WTC11 (cell line): Measurements from ENCODE around the gene TMEM114. TPM values are rescaled to one million over a fixed set of nuclear protein-coding genes. Genes with fewer than 3 reads are reported as not detected.

Experiments used
- ATAC-seq: fragments of 200-7000 bp; cut with Tn5 transposase; 2 replicates; pipeline ENCODE4 v1.10.0; 2021; ENCODE audit warnings: mild to moderate bottlenecking, moderate library complexity
- CTCF ChIA-PET: fragments of 300-600 bp; sonication (Branson Sonifier 250); formaldehyde crosslinking; loops from one replicate; lab custom pipeline; 2021; ENCODE audit warnings: antibody characterized with exemption; lab: Charles Lee
- POLR2A ChIA-PET: fragments of 350-600 bp; sonication (Branson Sonifier 250); formaldehyde crosslinking; loops from one replicate; lab custom pipeline; 2021; ENCODE audit warnings: antibody characterized with exemption; lab: Charles Lee
- DNase-seq: peaks from one replicate; pipeline ENCODE4 v3.0.0; 2021; ENCODE audit warnings: low spot score
- H3K27ac Mint-ChIP-seq: 2 replicates; pipeline ENCODE4 v1.8.0; 2021; ENCODE audit warnings: mixed read lengths
- H3K27me3 Mint-ChIP-seq: 2 replicates; pipeline ENCODE4 v1.8.0; 2021; ENCODE audit warnings: low read depth, mild to moderate bottlenecking, moderate library complexity, mixed read lengths
- H3K36me3 Mint-ChIP-seq: 2 replicates; pipeline ENCODE4 v1.8.0; 2021; ENCODE audit warnings: mixed read lengths
- H3K4me1 Mint-ChIP-seq: 2 replicates; pipeline ENCODE4 v1.8.0; 2022; ENCODE audit warnings: mixed read lengths
- H3K4me3 Mint-ChIP-seq: 2 replicates; pipeline ENCODE4 v1.8.0; 2021; ENCODE audit warnings: mild to moderate bottlenecking, moderate library complexity, mixed read lengths
- H3K9me3 Mint-ChIP-seq: 2 replicates; pipeline ENCODE4 v1.8.0; 2021; ENCODE audit warnings: mixed read lengths
- CREM ChIP-seq: sonication (generic); formaldehyde crosslinking; IDR thresholded peaks from 2 replicates; pipeline ENCODE4 v1.8.1; 2022; ENCODE audit warnings: mild to moderate bottlenecking, missing genetic modification reagents, moderate library complexity
- EMX1 ChIP-seq: fragments of 250-450 bp; sonication (Bioruptor Pico); IDR thresholded peaks from 2 replicates; pipeline ENCODE4 v1.8.0; 2021; ENCODE audit warnings: mild to moderate bottlenecking
- ERG ChIP-seq: fragments of 250-450 bp; sonication (Bioruptor Pico); IDR thresholded peaks from 2 replicates; pipeline ENCODE4 v1.8.0; 2021; ENCODE audit warnings: mild to moderate bottlenecking
- ESRRA ChIP-seq: sonication (generic); formaldehyde crosslinking; IDR thresholded peaks from 2 replicates; pipeline ENCODE4 v1.8.1; 2022; ENCODE audit warnings: mild to moderate bottlenecking, missing genetic modification reagents, borderline replicate concordance
- HMGA2 ChIP-seq: fragments of 250-450 bp; sonication (Bioruptor Pico); IDR thresholded peaks from 2 replicates; pipeline ENCODE4 v1.4.0; 2021; ENCODE audit warnings: mild to moderate bottlenecking, moderate library complexity
- HMGXB4 ChIP-seq: sonication (generic); formaldehyde crosslinking; IDR thresholded peaks from 2 replicates; pipeline ENCODE4 v1.8.1; 2023; ENCODE audit warnings: mild to moderate bottlenecking, moderate library complexity, missing genetic modification reagents
- NFATC4 ChIP-seq: fragments of 250-450 bp; sonication (Bioruptor Pico); IDR thresholded peaks from 2 replicates; pipeline ENCODE4 v1.9.0; 2021; ENCODE audit warnings: mild to moderate bottlenecking
- PRDM15 ChIP-seq: sonication (generic); formaldehyde crosslinking; IDR thresholded peaks from 2 replicates; pipeline ENCODE4 v1.8.0; 2022; ENCODE audit warnings: missing genetic modification reagents
- RELA ChIP-seq: sonication (generic); formaldehyde crosslinking; IDR thresholded peaks from 2 replicates; pipeline ENCODE4 v1.8.1; 2022; ENCODE audit warnings: missing genetic modification reagents, mild to moderate bottlenecking, borderline replicate concordance
- TEAD4 ChIP-seq: sonication (generic); formaldehyde crosslinking; IDR thresholded peaks from 2 replicates; pipeline ENCODE4 v1.8.0; 2022; ENCODE audit warnings: mild to moderate bottlenecking, missing genetic modification reagents
- ZNF138 ChIP-seq: sonication (generic); formaldehyde crosslinking; conservative IDR thresholded peaks from 2 replicates; pipeline ENCODE4 v1.8.1; 2022; ENCODE audit warnings: mild to moderate bottlenecking, moderate library complexity, missing genetic modification reagents
- ZNF219 ChIP-seq: sonication (generic); formaldehyde crosslinking; IDR thresholded peaks from 2 replicates; pipeline ENCODE4 v1.8.0; 2023; ENCODE audit warnings: missing genetic modification reagents, mild to moderate bottlenecking, borderline replicate concordance
- ZNF416 ChIP-seq: fragments of 250-450 bp; sonication (Bioruptor Pico); IDR thresholded peaks from 2 replicates; pipeline ENCODE4 v1.9.0; 2021; ENCODE audit warnings: mild to moderate bottlenecking, inconsistent platforms
- ZNF512 ChIP-seq: sonication (generic); formaldehyde crosslinking; IDR thresholded peaks from 2 replicates; pipeline ENCODE4 v1.8.1; 2022; ENCODE audit warnings: missing genetic modification reagents, borderline replicate concordance
- total RNA-seq: library from RNA; stranded (reverse); gene quantifications from 3 replicates; pipeline ENCODE4 v1.2.3, GENCODE V29; 2021
- TF ChIP-seq, protein P1 (sequence below): fragments of 250-450 bp; sonication (Bioruptor Pico); IDR thresholded peaks from 2 replicates; pipeline ENCODE4 v2.1.2; 2022; ENCODE audit warnings: mild to moderate bottlenecking, moderate library complexity
- TF ChIP-seq, protein P2 (sequence below): sonication (generic); formaldehyde crosslinking; conservative IDR thresholded peaks from 2 replicates; pipeline ENCODE4 v1.8.1; 2023; ENCODE audit warnings: mild to moderate bottlenecking, low read depth, missing genetic modification reagents, moderate library complexity
- TF ChIP-seq, protein P3 (sequence below): sonication (generic); formaldehyde crosslinking; IDR thresholded peaks from 2 replicates; pipeline ENCODE4 v1.8.1; 2023; ENCODE audit warnings: mild to moderate bottlenecking, missing genetic modification reagents

Gene TMEM114
- total RNA-seq, 1 experiment from 2014 or later: 0.37 TPM

GRCh38 chr16:8628981-8629725 lies 38.8 kb upstream of the TMEM114 start:
- TF ChIP-seq ZNF512 (no peak), RELA (CRISPR knock-in tag) (no peak), EMX1 (CRISPR knock-in tag) (no peak), ZNF219 (CRISPR knock-in tag) (no peak), ZNF138 (no peak), TEAD4 (no peak), ZNF416 (CRISPR knock-in tag) (no peak), HMGXB4 (CRISPR knock-in tag) (no peak), NFATC4 (CRISPR knock-in tag) (no peak), CREM (CRISPR knock-in tag) (no peak)
- TF ChIP-seq, protein P1, sequence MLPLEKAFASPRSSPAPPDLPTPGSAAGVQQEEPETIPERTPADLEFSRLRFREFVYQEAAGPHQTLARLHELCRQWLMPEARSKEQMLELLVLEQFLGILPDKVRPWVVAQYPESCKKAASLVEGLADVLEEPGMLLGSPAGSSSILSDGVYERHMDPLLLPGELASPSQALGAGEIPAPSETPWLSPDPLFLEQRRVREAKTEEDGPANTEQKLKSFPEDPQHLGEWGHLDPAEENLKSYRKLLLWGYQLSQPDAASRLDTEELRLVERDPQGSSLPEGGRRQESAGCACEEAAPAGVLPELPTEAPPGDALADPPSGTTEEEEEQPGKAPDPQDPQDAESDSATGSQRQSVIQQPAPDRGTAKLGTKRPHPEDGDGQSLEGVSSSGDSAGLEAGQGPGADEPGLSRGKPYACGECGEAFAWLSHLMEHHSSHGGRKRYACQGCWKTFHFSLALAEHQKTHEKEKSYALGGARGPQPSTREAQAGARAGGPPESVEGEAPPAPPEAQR (CRISPR knock-in tag): no peak
- TF ChIP-seq, protein P2, sequence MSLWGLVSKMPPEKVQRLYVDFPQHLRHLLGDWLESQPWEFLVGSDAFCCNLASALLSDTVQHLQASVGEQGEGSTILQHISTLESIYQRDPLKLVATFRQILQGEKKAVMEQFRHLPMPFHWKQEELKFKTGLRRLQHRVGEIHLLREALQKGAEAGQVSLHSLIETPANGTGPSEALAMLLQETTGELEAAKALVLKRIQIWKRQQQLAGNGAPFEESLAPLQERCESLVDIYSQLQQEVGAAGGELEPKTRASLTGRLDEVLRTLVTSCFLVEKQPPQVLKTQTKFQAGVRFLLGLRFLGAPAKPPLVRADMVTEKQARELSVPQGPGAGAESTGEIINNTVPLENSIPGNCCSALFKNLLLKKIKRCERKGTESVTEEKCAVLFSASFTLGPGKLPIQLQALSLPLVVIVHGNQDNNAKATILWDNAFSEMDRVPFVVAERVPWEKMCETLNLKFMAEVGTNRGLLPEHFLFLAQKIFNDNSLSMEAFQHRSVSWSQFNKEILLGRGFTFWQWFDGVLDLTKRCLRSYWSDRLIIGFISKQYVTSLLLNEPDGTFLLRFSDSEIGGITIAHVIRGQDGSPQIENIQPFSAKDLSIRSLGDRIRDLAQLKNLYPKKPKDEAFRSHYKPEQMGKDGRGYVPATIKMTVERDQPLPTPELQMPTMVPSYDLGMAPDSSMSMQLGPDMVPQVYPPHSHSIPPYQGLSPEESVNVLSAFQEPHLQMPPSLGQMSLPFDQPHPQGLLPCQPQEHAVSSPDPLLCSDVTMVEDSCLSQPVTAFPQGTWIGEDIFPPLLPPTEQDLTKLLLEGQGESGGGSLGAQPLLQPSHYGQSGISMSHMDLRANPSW (CRISPR knock-in tag): no peak
- no peak for DNase-seq
- ATAC-seq: no peak
- ChIA-PET POLR2A (interaction anchor here (1.0 kb wide), 1 partner anchor 10 kb away, joined by 3 read pairs; no protein-coding TSS in a partner anchor), CTCF (interaction anchor here (0.5 to 0.6 kb wide), 2 partner anchors 23 to 390 kb away, joined by 3 read pairs; no protein-coding TSS in a partner anchor)
- Mint-ChIP-seq H3K27me3 (no peaks in the 10 kb centered on the region), H3K4me1 (no peaks in the 10 kb centered on the region), H3K27ac (peak overlapping the region; percentile 6; the same call in 1 of the 2 replicates), H3K36me3 (peaks cover 74% of the 10 kb centered on the region), H3K9me3 (no peaks in the 10 kb centered on the region), H3K4me3 (no peak overlapping the region)

DNA sequence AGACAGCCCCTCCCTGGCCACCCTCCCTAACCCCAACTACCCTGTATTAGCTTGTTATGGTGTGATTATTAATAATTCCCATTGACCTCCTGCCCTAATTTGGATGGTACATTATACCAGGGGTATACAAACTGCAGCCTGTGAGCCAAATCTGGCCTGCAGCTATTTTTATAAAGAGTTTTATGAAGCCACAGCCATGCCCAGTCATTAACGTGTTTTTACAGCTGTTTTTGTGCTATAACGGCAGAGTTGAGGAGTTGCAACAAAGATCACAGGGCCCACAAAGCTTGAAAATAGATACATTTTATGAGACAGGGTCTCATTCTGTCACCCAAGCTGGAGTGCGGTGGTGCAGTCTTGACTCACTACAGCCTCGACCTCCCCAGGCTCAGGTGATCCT lies 37.1 kb upstream of the TMEM114 start:
- Mint-ChIP-seq H3K9me3 (no peaks in the 10 kb centered on the region), H3K27ac (no peak overlapping the region), H3K4me1 (peaks cover 7% of the 10 kb centered on the region; the same call in 1 of the 2 replicates), H3K27me3 (no peaks in the 10 kb centered on the region), H3K36me3 (peaks cover 68% of the 10 kb centered on the region), H3K4me3 (no peak overlapping the region)
- DNase-seq (no peak), ATAC-seq (no peak)
- TF ChIP-seq ESRRA (CRISPR knock-in tag) (no peak), PRDM15 (CRISPR knock-in tag) (no peak), HMGA2 (CRISPR knock-in tag) (no peak), ERG (CRISPR knock-in tag) (no peak)
- TF ChIP-seq, protein P3, sequence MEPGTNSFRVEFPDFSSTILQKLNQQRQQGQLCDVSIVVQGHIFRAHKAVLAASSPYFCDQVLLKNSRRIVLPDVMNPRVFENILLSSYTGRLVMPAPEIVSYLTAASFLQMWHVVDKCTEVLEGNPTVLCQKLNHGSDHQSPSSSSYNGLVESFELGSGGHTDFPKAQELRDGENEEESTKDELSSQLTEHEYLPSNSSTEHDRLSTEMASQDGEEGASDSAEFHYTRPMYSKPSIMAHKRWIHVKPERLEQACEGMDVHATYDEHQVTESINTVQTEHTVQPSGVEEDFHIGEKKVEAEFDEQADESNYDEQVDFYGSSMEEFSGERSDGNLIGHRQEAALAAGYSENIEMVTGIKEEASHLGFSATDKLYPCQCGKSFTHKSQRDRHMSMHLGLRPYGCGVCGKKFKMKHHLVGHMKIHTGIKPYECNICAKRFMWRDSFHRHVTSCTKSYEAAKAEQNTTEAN (CRISPR knock-in tag): no peak
- POLR2A ChIA-PET: interaction anchor here (0.6 kb wide), 1 partner anchor 7 kb away, joined by 3 read pairs; no protein-coding TSS in a partner anchor
- CTCF ChIA-PET: no interaction called here
